Hepatocyte (in vitro differentiated cells): ENCODE results near the gene SNRPD3. TPM values are rescaled to one million over a fixed set of nuclear protein-coding genes. Genes with fewer than 3 reads are reported as not detected.

Source experiments
- DNase-seq: peaks from one replicate; pipeline ENCODE4 v3.0.0-alpha.2; 2016; ENCODE audit warnings: low spot score
- H2AFZ ChIP-seq: fragments of 200-600 bp; sonication (generic); 2 replicates; pipeline ENCODE4 v1.6.0; 2016; ENCODE audit warnings: antibody characterized with exemption, mild to moderate bottlenecking
- H3K27ac ChIP-seq: fragments of 200-600 bp; sonication (generic); 2 replicates; pipeline ENCODE4 v1.5.1; 2016; ENCODE audit warnings: mild to moderate bottlenecking
- H3K27me3 ChIP-seq: fragments of 200-600 bp; sonication (generic); 2 replicates; pipeline ENCODE4 v1.6.1; 2016
- H3K36me3 ChIP-seq: fragments of 200-600 bp; sonication (generic); replicated peaks from 2 replicates; pipeline ENCODE4 v1.5.1; 2016; ENCODE audit warnings: low read depth; ENCODE audit not compliant: insufficient read depth
- H3K4me1 ChIP-seq: fragments of 200-600 bp; sonication (generic); 2 replicates; pipeline ENCODE4 v1.5.1; 2016; ENCODE audit warnings: mild to moderate bottlenecking, moderate library complexity; ENCODE audit not compliant: insufficient read depth
- H3K4me2 ChIP-seq: fragments of 200-600 bp; sonication (generic); 2 replicates; pipeline ENCODE4 v1.6.0; 2016
- H3K4me3 ChIP-seq: fragments of 200-600 bp; sonication (generic); 2 replicates; pipeline ENCODE4 v1.5.1; 2016; ENCODE audit warnings: mild to moderate bottlenecking
- H3K79me2 ChIP-seq: fragments of 200-600 bp; sonication (generic); 2 replicates; pipeline ENCODE4 v1.6.0; 2017; ENCODE audit warnings: mild to moderate bottlenecking
- H3K9me2 ChIP-seq: fragments of 200-600 bp; sonication (generic); replicated peaks from 2 replicates; pipeline ENCODE4 v1.6.0; 2017; ENCODE audit warnings: mild to moderate bottlenecking; ENCODE audit not compliant: insufficient read depth
- H3K9me3 ChIP-seq: fragments of 200-600 bp; sonication (generic); 2 replicates; pipeline ENCODE4 v1.5.1; 2016; ENCODE audit warnings: low read depth, mild to moderate bottlenecking
- H4K20me1 ChIP-seq: fragments of 200-600 bp; sonication (generic); 2 replicates; pipeline ENCODE4 v1.6.0; 2016; ENCODE audit warnings: mild to moderate bottlenecking; ENCODE audit not compliant: insufficient read depth, poor library complexity, severe bottlenecking
- CTCF ChIP-seq: fragments of 200-600 bp; sonication (generic); IDR thresholded peaks from 2 replicates; pipeline ENCODE4 v1.5.1; 2016; ENCODE audit warnings: antibody characterized with exemption, mild to moderate bottlenecking; ENCODE audit not compliant: poor library complexity
- EZH2 ChIP-seq: fragments of 200-600 bp; sonication (generic); IDR thresholded peaks from 2 replicates; pipeline ENCODE4 v1.6.1; 2016; ENCODE audit warnings: antibody characterized with exemption, mild to moderate bottlenecking, borderline replicate concordance
- EZH2phosphoT487 ChIP-seq: fragments of 200-600 bp; sonication (generic); IDR thresholded peaks from one replicate; pipeline ENCODE4 v1.6.1; 2018; ENCODE audit warnings: antibody characterized with exemption, mild to moderate bottlenecking, low read depth, moderate library complexity; ENCODE audit not compliant: unreplicated experiment, severe bottlenecking
- WGBS: methylation state at CpG from one replicate; pipeline ENCODE4 v1.1.6; 2016; ENCODE audit warnings: low lambda C conversion rate; ENCODE audit errors: missing lambda C conversion rate; 5-methylcytosine and 5-hydroxymethylcytosine counted together
- polyA plus RNA-seq: library from polyadenylated mRNA; unstranded; fragments of >200 nt; fragmentation: Nextera tagmentation; extraction: Ambion mirVana; gene quantifications from 2 replicates; pipeline ENCODE4 v1.2.1, GENCODE V29; 2016
- total RNA-seq: library from RNA; depleted of rRNA; stranded (reverse); fragments of >200 nt; gene quantifications from 2 replicates; pipeline ENCODE4 v1.2.3, GENCODE V29; 2014

The SNRPD3 gene
- total and polyA plus RNA-seq, 2 experiments from 2014 or later: 122 to 185 TPM

- Histone ChIP-seq H3K4me3 (no peak overlapping the region), H2AFZ (no peak overlapping the region), H3K27me3 (no peaks in the 10 kb centered on the region), H3K79me2 (no peaks in the 10 kb centered on the region), H3K9me2 (no peaks in the 10 kb centered on the region), H3K9me3 (no peaks in the 10 kb centered on the region), H4K20me1 (no peaks in the 10 kb centered on the region), H3K4me2 (no peak overlapping the region), H3K27ac (no peak overlapping the region), H3K4me1 (peaks cover 24% of the 10 kb centered on the region), H3K36me3 (no peaks in the 10 kb centered on the region)
- no peak for DNase-seq
- TF ChIP-seq CTCF: no peak
- no peak for TF ChIP-seq EZH2
- WGBS: 84% methylated on average over 2 of the region's 2 CpGs
Measured at GRCh38 chr22:24517446-24517845, 38.4 kb upstream of the SNRPD3 start.

DNA sequence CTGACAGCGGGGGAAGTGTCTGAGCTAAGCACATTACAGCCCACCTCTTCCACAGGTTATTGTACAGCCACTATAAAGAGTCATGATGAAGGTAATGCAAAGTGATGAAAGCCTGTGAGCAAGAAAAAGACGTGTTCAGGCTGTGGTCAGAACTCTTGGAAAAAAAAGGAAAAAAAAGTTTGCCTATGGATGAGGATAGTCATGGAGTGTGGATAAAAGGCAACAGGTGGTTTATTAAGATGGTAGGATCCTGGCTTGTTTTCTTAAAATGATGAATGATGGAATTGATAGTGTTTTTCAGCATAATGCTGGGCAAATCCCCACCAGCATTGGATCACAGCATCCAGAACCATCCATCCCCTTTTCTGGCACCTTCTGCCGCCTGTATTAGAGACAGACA, 37.6 kb upstream of the SNRPD3 start:
- no peaks in the 10 kb centered on the region for H3K36me3 ChIP-seq

GRCh38 chr22:24518771-24519485, 36.9 kb upstream of the SNRPD3 start:
- Histone ChIP-seq H3K4me2 (no peak overlapping the region), H3K9me2 (no peaks in the 10 kb centered on the region), H2AFZ (no peak overlapping the region), H3K79me2 (no peaks in the 10 kb centered on the region), H3K27ac (no peak overlapping the region), H3K9me3 (no peaks in the 10 kb centered on the region), H3K27me3 (no peaks in the 10 kb centered on the region), H3K4me1 (peaks cover 22% of the 10 kb centered on the region), H4K20me1 (no peaks in the 10 kb centered on the region), H3K4me3 (no peak overlapping the region), H3K36me3 (no peaks in the 10 kb centered on the region)
- no peak for DNase-seq
- 94% methylated on average over 9 of the region's 9 CpGs for WGBS
- TF ChIP-seq EZH2 (no peak), CTCF (no peak), EZH2phosphoT487 (no peak)

More for the DNA sequence above, 37.6 kb upstream of the SNRPD3 start:
- no peaks in the 10 kb centered on the region for H4K20me1 ChIP-seq
- no peak overlapping the region for H3K4me2 ChIP-seq
- H3K4me1 ChIP-seq: peaks cover 24% of the 10 kb centered on the region
- no peak overlapping the region for H3K4me3 ChIP-seq
- no peak for DNase-seq
- no peaks in the 10 kb centered on the region for H3K9me3 ChIP-seq
- H3K27me3 ChIP-seq: no peaks in the 10 kb centered on the region
- WGBS: 93% methylated on average over 3 of the region's 3 CpGs
- no peak overlapping the region for H3K27ac ChIP-seq
- TF ChIP-seq EZH2phosphoT487: no peak
- TF ChIP-seq CTCF: no peak
- no peak for TF ChIP-seq EZH2
- no peaks in the 10 kb centered on the region for H3K9me2 ChIP-seq
- H2AFZ ChIP-seq: no peak overlapping the region
- H3K79me2 ChIP-seq: no peaks in the 10 kb centered on the region
